Measurements from ENCODE around the gene COX8A.

Gene COX8A

GRCh38 chr11:64022125-64022784 lies 47.8 kb downstream of the COX8A start:
- TF ChIP-seq SNAI2 (CRISPR knock-in tag; IDR thresholded peaks at IDR 0.05) (no peak), RARB (CRISPR knock-in tag; IDR thresholded peaks at IDR 0.05) (no peak), TCF4 (CRISPR knock-in tag; IDR thresholded peaks at IDR 0.05; ENCODE audit: borderline replicate concordance) (no peak), PPARA (CRISPR knock-in tag; IDR thresholded peaks at IDR 0.05; ENCODE audit: borderline replicate concordance) (no peak), ARNTL (CRISPR knock-in tag; IDR thresholded peaks at IDR 0.05; ENCODE audit: borderline replicate concordance, low read depth) (no peak), TSHZ2 (CRISPR knock-in tag; IDR thresholded peaks at IDR 0.05) (no peak), PATZ1 (CRISPR knock-in tag; IDR thresholded peaks at IDR 0.05; ENCODE audit: borderline replicate concordance) (no peak), ISL1 (CRISPR knock-in tag; IDR thresholded peaks at IDR 0.05) (no peak), CSRNP3 (CRISPR knock-in tag; IDR thresholded peaks at IDR 0.05) (no peak), TOX (CRISPR knock-in tag; IDR thresholded peaks at IDR 0.05; ENCODE audit: borderline replicate concordance) (no peak), ZNF565 (CRISPR knock-in tag; conservative IDR thresholded peaks at IDR 0.05; ENCODE audit: low read depth) (no peak), ZFP3 (CRISPR knock-in tag; IDR thresholded peaks at IDR 0.05) (no peak)
- no peak for ATAC-seq

GRCh38 chr11:64023712-64024710 lies 49.6 kb downstream of the COX8A start:
- TF ChIP-seq ZFP3 (CRISPR knock-in tag; IDR thresholded peaks at IDR 0.05), result no peak
- TF ChIP-seq PPARA (CRISPR knock-in tag; IDR thresholded peaks at IDR 0.05; ENCODE audit: borderline replicate concordance), result no peak
- no peak for TF ChIP-seq ZNF70 (CRISPR knock-in tag; IDR thresholded peaks at IDR 0.05)
- no peak for TF ChIP-seq ESRRG (CRISPR knock-in tag; IDR thresholded peaks at IDR 0.05)
- no peak for TF ChIP-seq CSDC2 (CRISPR knock-in tag; IDR thresholded peaks at IDR 0.05)
- TF ChIP-seq OSR1 (CRISPR knock-in tag; IDR thresholded peaks at IDR 0.05), result no peak
- TF ChIP-seq ZFP30 (CRISPR knock-in tag; IDR thresholded peaks at IDR 0.05), result no peak
- no peak for TF ChIP-seq CSRNP3 (CRISPR knock-in tag; IDR thresholded peaks at IDR 0.05)
- TF ChIP-seq RARB (CRISPR knock-in tag; IDR thresholded peaks at IDR 0.05), result no peak
- TF ChIP-seq CREB5 (CRISPR knock-in tag; IDR thresholded peaks at IDR 0.05; ENCODE audit: low read depth), result no peak
- no peak for TF ChIP-seq SNAI2 (CRISPR knock-in tag; IDR thresholded peaks at IDR 0.05)
- no peak for TF ChIP-seq ZNF8 (CRISPR knock-in tag; IDR thresholded peaks at IDR 0.05)
- TF ChIP-seq ISL1 (CRISPR knock-in tag; IDR thresholded peaks at IDR 0.05), result no peak
- TF ChIP-seq ARNTL (CRISPR knock-in tag; IDR thresholded peaks at IDR 0.05; ENCODE audit: borderline replicate concordance, low read depth), result no peak
- no peak for TF ChIP-seq TSHZ2 (CRISPR knock-in tag; IDR thresholded peaks at IDR 0.05)
- no peak for TF ChIP-seq PATZ1 (CRISPR knock-in tag; IDR thresholded peaks at IDR 0.05; ENCODE audit: borderline replicate concordance)
- ATAC-seq, result no peak

Data from SK-N-SH treated with all-trans-retinoic acid at 6 μM for 48 hours (cell line).